ENCODE data around the gene FAXDC2. TPM values are rescaled to one million over a fixed set of nuclear protein-coding genes. Genes with fewer than 3 reads are reported as not detected.

Gene FAXDC2
- total RNA-seq, 1 donor from 2014 or later, result 79.0 TPM

DNA sequence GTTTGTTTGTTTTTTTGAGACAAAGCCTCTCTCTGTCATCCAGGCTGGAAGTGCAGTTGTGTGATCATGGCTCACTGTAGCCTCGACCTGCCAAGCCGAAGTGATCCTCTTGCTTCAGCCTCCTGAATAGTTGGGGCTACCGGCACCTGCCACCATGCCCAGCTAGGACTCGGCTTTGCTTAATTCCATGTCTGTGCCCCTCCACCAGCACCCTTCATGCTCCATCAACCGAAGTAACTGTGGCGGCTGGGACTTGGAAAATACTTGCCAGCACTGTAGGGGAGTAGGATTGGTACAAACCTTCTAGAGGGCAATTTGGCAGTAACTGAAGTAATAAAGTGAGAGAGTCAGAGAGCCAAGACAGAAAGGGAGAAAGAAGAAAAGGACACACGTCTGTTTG lies 19.0 kb downstream of the FAXDC2 start:
- no peak for TF ChIP-seq CTCF (IDR thresholded peaks at IDR 0.05)
- H3K4me1 ChIP-seq, result peaks cover 19% of the 10 kb centered on the region
- no peaks in the 10 kb centered on the region for H3K27me3 ChIP-seq
- H3K27ac ChIP-seq, result no peak overlapping the region
- peaks cover 25% of the 10 kb centered on the region for H3K36me3 ChIP-seq
- H3K4me3 ChIP-seq, result no peak overlapping the region
- DNase-seq (no peak), ATAC-seq (no peak)
- intact Hi-C loops (cut with DNase I), result no loop called here
- H3K9me3 ChIP-seq, result no peaks in the 10 kb centered on the region

- H3K36me3 ChIP-seq, result peaks cover 25% of the 10 kb centered on the region
- peak overlapping the region; percentile 37 for H3K27ac ChIP-seq
- H3K4me1 ChIP-seq, result peaks cover 19% of the 10 kb centered on the region
- H3K4me3 ChIP-seq, result no peak overlapping the region
- DNase-seq, result no peak
- no peak for ATAC-seq
- TF ChIP-seq CTCF (IDR thresholded peaks at IDR 0.05), result no peak
- intact Hi-C loops (cut with DNase I), result no loop called here
- H3K9me3 ChIP-seq, result no peaks in the 10 kb centered on the region
- no peaks in the 10 kb centered on the region for H3K27me3 ChIP-seq
These were observed 19.8 kb downstream of the FAXDC2 start for GRCh38 chr5:154830596-154830995.

GRCh38 chr5:154830219-154830595 lies 20.2 kb downstream of the FAXDC2 start:
- Histone ChIP-seq H3K4me3 (no peak overlapping the region), H3K4me1 (peaks cover 15% of the 10 kb centered on the region), H3K27ac (peak overlapping the region; percentile 37), H3K36me3 (peaks cover 26% of the 10 kb centered on the region), H3K9me3 (no peaks in the 10 kb centered on the region), H3K27me3 (no peaks in the 10 kb centered on the region)
- DNase-seq, result no peak
- TF ChIP-seq CTCF (IDR thresholded peaks at IDR 0.05), result no peak
- ATAC-seq, result no peak
- intact Hi-C loops (cut with DNase I), result no loop called here

DNA sequence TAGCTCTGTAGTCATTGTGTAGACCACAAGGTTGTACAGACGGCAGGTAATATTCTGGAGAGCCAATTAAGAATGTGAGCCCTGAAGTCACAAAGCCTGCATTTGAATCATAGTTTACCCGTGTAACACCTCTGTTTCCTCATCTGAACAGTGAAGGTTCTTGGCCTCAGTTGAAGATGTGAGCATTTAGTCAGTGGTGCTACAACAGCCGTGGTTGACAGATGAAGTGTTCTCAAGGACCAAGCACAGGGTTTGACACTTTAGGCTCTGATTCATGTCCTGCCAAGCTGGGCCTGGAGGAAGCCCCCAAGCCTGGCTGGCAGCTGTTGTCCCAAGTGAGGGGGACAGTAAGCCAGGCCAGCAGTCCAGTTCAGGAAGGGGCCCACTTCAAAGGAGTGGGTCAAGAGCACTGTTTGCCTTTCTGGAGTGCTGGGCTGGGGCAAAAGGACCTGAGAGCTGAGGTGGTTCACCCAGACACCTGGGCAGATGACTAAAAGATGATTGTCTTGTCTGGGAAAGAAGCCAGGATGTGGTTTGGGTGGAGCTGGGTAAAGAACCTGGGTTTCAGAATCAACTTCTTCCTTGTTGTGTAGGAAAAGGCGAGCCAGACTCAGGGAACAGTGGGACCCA lies 20.7 kb downstream of the FAXDC2 start:
- H3K4me1 ChIP-seq, result peaks cover 10% of the 10 kb centered on the region
- intact Hi-C loops (cut with DNase I), result no loop called here
- peak; percentile 72 for ATAC-seq

GRCh38 chr5:154829181-154829588 lies 21.2 kb downstream of the FAXDC2 start:
- no peak for TF ChIP-seq CTCF (IDR thresholded peaks at IDR 0.05)
- H3K27ac ChIP-seq, result peak overlapping the region; percentile 37
- intact Hi-C loops (cut with DNase I), result no loop called here
- DNase-seq (no peak), ATAC-seq (peak; percentile 79)
- H3K36me3 ChIP-seq, result peaks cover 36% of the 10 kb centered on the region
- peaks cover 8% of the 10 kb centered on the region for H3K4me1 ChIP-seq
- no peak overlapping the region for H3K4me3 ChIP-seq
- H3K9me3 ChIP-seq, result no peaks in the 10 kb centered on the region
- no peaks in the 10 kb centered on the region for H3K27me3 ChIP-seq

More for the DNA sequence above, 20.7 kb downstream of the FAXDC2 start:
- no peak overlapping the region for H3K4me3 ChIP-seq
- DNase-seq, result peak; percentile 71
- no peak for TF ChIP-seq CTCF (IDR thresholded peaks at IDR 0.05)
- no peaks in the 10 kb centered on the region for H3K9me3 ChIP-seq
- H3K27me3 ChIP-seq, result no peaks in the 10 kb centered on the region
- H3K27ac ChIP-seq, result peak overlapping the region; percentile 37
- H3K36me3 ChIP-seq, result peaks cover 31% of the 10 kb centered on the region

- H3K27me3 ChIP-seq, result no peaks in the 10 kb centered on the region
- no peak for ATAC-seq
- H3K27ac ChIP-seq, result no peak overlapping the region
- H3K4me1 ChIP-seq, result no peaks in the 10 kb centered on the region
- H3K4me3 ChIP-seq, result no peak overlapping the region
- intact Hi-C loops (cut with DNase I), result no loop called here
- DNase-seq, result no peak
- TF ChIP-seq CTCF (IDR thresholded peaks at IDR 0.05), result no peak
- H3K9me3 ChIP-seq, result no peaks in the 10 kb centered on the region
- peaks cover 61% of the 10 kb centered on the region for H3K36me3 ChIP-seq
These were observed 26.3 kb downstream of the FAXDC2 start for GRCh38 chr5:154824070-154824469.

Data from upper lobe of right lung (tissue), 1 donor.